K562 (cell line): ENCODE results near the gene MYO1D. TPM values are rescaled to one million over a fixed set of nuclear protein-coding genes. Genes with fewer than 3 reads are reported as not detected.

Experiments
- CXXC5 ChIP-seq: fragments of 250-450 bp; sonication (Bioruptor Pico); IDR thresholded peaks from 2 replicates; pipeline ENCODE4 v1.8.0; 2022; ENCODE audit warnings: inconsistent platforms, mild to moderate bottlenecking, moderate library complexity
- GTF2F1 ChIP-seq: IDR thresholded peaks from 2 replicates; pipeline ENCODE4 v1.6.1; 2011; ENCODE audit warnings: low read depth, low read length, improper control_type of control experiment
- NR3C1 ChIP-seq: sonication (generic); formaldehyde crosslinking; IDR thresholded peaks from 2 replicates; pipeline ENCODE4 v1.8.1; 2022; ENCODE audit warnings: missing genetic modification reagents
- YY1 ChIP-seq, 3 experiments: IDR thresholded peaks; 2 replicates each; pipeline ENCODE4 v1.6.1; 2011; ENCODE audit warnings: low read length in 2 of 3, mild to moderate bottlenecking in 2 of 3, moderate library complexity in 2 of 3, borderline replicate concordance in 1 of 3, control low read depth in 1 of 3, low read depth in 1 of 3; ENCODE audit not compliant: insufficient read depth in 3 of 3, insufficient replicate concordance in 2 of 3, control insufficient read depth in 1 of 3, insufficient read length in 1 of 3; ENCODE audit errors: extremely low read depth in 1 of 3
- ZFX ChIP-seq: sonication (generic); formaldehyde crosslinking; IDR thresholded peaks from 2 replicates; pipeline ENCODE4 v1.8.0; 2022; ENCODE audit warnings: mild to moderate bottlenecking, missing genetic modification reagents, moderate library complexity
- ZNF175 ChIP-seq: fragments of 200-800 bp; sonication (Bioruptor generic); IDR thresholded peaks from 2 replicates; pipeline ENCODE4 v1.6.1; 2016; ENCODE audit warnings: low read depth, mild to moderate bottlenecking, missing genetic modification characterization, missing compliant biosample characterization
- ZNF717 ChIP-seq: fragments of 250-450 bp; sonication (Bioruptor Pico); IDR thresholded peaks from 2 replicates; pipeline ENCODE4 v1.5.0; 2021
- polyA plus RNA-seq, 8 experiments: library from polyadenylated mRNA; depleted of rRNA in 4 of 8; stranded (reverse) in 5 of 8; unstranded in 3 of 8; fragments of >200 nt; fragmentation: Nextera tagmentation in 2 of 8; fragmentation: Illumina TruSeq in 1 of 8; extraction: Ambion mirVana in 2 of 8; extraction: Trizol in 1 of 8; gene quantifications; 2 replicates each; pipeline versions ENCODE4 v1.2.1 to v1.2.3, GENCODE V29; 2011 to 2014; ENCODE audit warnings: inconsistent platforms in 1 of 8, missing spikeins in 1 of 8
- total RNA-seq, 7 experiments: library from RNA; depleted of rRNA in 6 of 7; stranded (reverse); fragments of >200 nt in 6 of 7; fragmentation: Illumina TruSeq in 2 of 7; extraction: Trizol in 2 of 7; gene quantifications; 2 replicates each; pipeline versions ENCODE4 v1.2.1 to v1.2.3, GENCODE V29; 2011 to 2021; ENCODE audit warnings: low replicate concordance in 1 of 7
- TF ChIP-seq, protein P1 (sequence below): sonication (generic); formaldehyde crosslinking; IDR thresholded peaks from 2 replicates; pipeline ENCODE4 v1.8.1; 2023; ENCODE audit warnings: mild to moderate bottlenecking, missing genetic modification reagents
- TF ChIP-seq, protein P2 (sequence below): sonication (generic); formaldehyde crosslinking; IDR thresholded peaks from 2 replicates; pipeline ENCODE4 v1.8.0; 2023; ENCODE audit warnings: mild to moderate bottlenecking, missing genetic modification reagents
- TF ChIP-seq, protein P3 (sequence below): conservative IDR thresholded peaks from 2 replicates; pipeline ENCODE4 v1.6.1; 2011; ENCODE audit warnings: low read depth, mild to moderate bottlenecking, low read length; ENCODE audit not compliant: control insufficient read depth
- TF ChIP-seq, protein P4 (sequence below): sonication (generic); formaldehyde crosslinking; IDR thresholded peaks from 2 replicates; pipeline ENCODE4 v1.8.0; 2022; ENCODE audit warnings: mild to moderate bottlenecking, missing genetic modification reagents
- TF ChIP-seq, protein P5 (sequence below): fragments of 250-450 bp; sonication (Bioruptor Pico); IDR thresholded peaks from 2 replicates; pipeline ENCODE4 v1.9.0; 2021; ENCODE audit warnings: mild to moderate bottlenecking, inconsistent platforms

MYO1D gene
- total and polyA plus RNA-seq, 9 of the 15 experiments (the other 6 are each of a cell fraction or from before 2014, with no cell fraction given) = 2.1 to 71.2 (median 45.4) TPM

DNA sequence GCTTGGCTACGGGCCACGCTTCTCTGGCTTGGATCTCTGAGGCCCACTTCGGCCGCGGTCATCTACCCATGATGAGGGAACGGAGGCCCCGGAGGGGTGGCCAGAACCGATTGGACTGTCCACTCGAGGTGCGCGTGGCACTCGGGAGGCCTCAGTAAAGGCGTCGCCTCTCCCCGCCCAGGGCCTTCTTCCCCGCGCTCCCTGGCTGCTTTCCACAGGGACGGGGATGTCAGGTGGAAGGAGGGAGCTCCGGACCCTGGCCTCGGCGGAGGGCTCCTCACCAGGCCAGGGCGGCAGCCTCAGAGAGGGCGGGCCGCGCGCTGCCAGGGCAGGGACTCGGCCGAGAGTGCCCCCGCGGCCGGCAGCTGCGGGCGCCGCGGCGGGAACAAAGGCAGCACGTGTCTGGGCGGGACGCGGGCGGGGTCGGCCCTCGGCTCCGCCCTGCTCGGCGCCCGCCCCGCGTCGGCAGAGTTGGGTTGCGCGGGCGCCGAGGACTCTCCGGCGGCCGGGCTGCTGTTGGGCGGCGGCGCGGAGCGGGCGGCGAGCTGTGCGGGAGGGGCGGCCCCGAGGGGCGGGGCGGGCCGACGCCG lies 390.7 kb downstream of the MYO1D start (continued):
- TF ChIP-seq, protein P1, sequence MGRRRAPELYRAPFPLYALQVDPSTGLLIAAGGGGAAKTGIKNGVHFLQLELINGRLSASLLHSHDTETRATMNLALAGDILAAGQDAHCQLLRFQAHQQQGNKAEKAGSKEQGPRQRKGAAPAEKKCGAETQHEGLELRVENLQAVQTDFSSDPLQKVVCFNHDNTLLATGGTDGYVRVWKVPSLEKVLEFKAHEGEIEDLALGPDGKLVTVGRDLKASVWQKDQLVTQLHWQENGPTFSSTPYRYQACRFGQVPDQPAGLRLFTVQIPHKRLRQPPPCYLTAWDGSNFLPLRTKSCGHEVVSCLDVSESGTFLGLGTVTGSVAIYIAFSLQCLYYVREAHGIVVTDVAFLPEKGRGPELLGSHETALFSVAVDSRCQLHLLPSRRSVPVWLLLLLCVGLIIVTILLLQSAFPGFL (CRISPR knock-in tag) = peak; percentile 67; the same call in 1 of the 2 replicates
- TF ChIP-seq ZFX (CRISPR knock-in tag) (peak; percentile 66), ZNF717 (CRISPR knock-in tag) (no peak), YY1 (IDR thresholded peaks at IDR 0.05; ENCODE audit: borderline replicate concordance in 1 of 3, control insufficient read depth in 1 of 3, extremely low read depth in 1 of 3, insufficient read depth in 3 of 3, insufficient read length in 1 of 3, insufficient replicate concordance in 2 of 3, low read depth in 1 of 3, low read length in 2 of 3) (peak in 1 of 3 experiments; percentile 46), CXXC5 (peak; percentile 78; the same call in 1 of the 2 replicates), NR3C1 (CRISPR knock-in tag) (0 out of 2 replicates have a peak, but pooled peaks have one; percentile 30), ZNF175 (0 out of 2 replicates have a peak, but pooled peaks have one; percentile 12), GTF2F1 (0 out of 2 replicates have a peak, but pooled peaks have one; percentile 35)
- TF ChIP-seq, protein P2, sequence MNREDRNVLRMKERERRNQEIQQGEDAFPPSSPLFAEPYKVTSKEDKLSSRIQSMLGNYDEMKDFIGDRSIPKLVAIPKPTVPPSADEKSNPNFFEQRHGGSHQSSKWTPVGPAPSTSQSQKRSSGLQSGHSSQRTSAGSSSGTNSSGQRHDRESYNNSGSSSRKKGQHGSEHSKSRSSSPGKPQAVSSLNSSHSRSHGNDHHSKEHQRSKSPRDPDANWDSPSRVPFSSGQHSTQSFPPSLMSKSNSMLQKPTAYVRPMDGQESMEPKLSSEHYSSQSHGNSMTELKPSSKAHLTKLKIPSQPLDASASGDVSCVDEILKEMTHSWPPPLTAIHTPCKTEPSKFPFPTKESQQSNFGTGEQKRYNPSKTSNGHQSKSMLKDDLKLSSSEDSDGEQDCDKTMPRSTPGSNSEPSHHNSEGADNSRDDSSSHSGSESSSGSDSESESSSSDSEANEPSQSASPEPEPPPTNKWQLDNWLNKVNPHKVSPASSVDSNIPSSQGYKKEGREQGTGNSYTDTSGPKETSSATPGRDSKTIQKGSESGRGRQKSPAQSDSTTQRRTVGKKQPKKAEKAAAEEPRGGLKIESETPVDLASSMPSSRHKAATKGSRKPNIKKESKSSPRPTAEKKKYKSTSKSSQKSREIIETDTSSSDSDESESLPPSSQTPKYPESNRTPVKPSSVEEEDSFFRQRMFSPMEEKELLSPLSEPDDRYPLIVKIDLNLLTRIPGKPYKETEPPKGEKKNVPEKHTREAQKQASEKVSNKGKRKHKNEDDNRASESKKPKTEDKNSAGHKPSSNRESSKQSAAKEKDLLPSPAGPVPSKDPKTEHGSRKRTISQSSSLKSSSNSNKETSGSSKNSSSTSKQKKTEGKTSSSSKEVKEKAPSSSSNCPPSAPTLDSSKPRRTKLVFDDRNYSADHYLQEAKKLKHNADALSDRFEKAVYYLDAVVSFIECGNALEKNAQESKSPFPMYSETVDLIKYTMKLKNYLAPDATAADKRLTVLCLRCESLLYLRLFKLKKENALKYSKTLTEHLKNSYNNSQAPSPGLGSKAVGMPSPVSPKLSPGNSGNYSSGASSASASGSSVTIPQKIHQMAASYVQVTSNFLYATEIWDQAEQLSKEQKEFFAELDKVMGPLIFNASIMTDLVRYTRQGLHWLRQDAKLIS (CRISPR knock-in tag) = no peak
- TF ChIP-seq, protein P3, sequence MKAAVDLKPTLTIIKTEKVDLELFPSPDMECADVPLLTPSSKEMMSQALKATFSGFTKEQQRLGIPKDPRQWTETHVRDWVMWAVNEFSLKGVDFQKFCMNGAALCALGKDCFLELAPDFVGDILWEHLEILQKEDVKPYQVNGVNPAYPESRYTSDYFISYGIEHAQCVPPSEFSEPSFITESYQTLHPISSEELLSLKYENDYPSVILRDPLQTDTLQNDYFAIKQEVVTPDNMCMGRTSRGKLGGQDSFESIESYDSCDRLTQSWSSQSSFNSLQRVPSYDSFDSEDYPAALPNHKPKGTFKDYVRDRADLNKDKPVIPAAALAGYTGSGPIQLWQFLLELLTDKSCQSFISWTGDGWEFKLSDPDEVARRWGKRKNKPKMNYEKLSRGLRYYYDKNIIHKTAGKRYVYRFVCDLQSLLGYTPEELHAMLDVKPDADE = peak; percentile 25; the same call in 1 of the 2 replicates
- TF ChIP-seq, protein P4, sequence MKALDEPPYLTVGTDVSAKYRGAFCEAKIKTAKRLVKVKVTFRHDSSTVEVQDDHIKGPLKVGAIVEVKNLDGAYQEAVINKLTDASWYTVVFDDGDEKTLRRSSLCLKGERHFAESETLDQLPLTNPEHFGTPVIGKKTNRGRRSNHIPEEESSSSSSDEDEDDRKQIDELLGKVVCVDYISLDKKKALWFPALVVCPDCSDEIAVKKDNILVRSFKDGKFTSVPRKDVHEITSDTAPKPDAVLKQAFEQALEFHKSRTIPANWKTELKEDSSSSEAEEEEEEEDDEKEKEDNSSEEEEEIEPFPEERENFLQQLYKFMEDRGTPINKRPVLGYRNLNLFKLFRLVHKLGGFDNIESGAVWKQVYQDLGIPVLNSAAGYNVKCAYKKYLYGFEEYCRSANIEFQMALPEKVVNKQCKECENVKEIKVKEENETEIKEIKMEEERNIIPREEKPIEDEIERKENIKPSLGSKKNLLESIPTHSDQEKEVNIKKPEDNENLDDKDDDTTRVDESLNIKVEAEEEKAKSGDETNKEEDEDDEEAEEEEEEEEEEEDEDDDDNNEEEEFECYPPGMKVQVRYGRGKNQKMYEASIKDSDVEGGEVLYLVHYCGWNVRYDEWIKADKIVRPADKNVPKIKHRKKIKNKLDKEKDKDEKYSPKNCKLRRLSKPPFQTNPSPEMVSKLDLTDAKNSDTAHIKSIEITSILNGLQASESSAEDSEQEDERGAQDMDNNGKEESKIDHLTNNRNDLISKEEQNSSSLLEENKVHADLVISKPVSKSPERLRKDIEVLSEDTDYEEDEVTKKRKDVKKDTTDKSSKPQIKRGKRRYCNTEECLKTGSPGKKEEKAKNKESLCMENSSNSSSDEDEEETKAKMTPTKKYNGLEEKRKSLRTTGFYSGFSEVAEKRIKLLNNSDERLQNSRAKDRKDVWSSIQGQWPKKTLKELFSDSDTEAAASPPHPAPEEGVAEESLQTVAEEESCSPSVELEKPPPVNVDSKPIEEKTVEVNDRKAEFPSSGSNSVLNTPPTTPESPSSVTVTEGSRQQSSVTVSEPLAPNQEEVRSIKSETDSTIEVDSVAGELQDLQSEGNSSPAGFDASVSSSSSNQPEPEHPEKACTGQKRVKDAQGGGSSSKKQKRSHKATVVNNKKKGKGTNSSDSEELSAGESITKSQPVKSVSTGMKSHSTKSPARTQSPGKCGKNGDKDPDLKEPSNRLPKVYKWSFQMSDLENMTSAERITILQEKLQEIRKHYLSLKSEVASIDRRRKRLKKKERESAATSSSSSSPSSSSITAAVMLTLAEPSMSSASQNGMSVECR = peak; percentile 43; the same call in 1 of the 2 replicates
- TF ChIP-seq, protein P5, sequence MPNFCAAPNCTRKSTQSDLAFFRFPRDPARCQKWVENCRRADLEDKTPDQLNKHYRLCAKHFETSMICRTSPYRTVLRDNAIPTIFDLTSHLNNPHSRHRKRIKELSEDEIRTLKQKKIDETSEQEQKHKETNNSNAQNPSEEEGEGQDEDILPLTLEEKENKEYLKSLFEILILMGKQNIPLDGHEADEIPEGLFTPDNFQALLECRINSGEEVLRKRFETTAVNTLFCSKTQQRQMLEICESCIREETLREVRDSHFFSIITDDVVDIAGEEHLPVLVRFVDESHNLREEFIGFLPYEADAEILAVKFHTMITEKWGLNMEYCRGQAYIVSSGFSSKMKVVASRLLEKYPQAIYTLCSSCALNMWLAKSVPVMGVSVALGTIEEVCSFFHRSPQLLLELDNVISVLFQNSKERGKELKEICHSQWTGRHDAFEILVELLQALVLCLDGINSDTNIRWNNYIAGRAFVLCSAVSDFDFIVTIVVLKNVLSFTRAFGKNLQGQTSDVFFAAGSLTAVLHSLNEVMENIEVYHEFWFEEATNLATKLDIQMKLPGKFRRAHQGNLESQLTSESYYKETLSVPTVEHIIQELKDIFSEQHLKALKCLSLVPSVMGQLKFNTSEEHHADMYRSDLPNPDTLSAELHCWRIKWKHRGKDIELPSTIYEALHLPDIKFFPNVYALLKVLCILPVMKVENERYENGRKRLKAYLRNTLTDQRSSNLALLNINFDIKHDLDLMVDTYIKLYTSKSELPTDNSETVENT (CRISPR knock-in tag) = peak; percentile 57; the same call in 1 of the 2 replicates
